Trophoblast cell (in vitro differentiated cells and primary cell): ENCODE results near the gene TSC1.

ENCODE experiments used
- DNase-seq, 2 donors: peaks; one replicate each; pipeline ENCODE4 v3.0.0-alpha.2; 2016
- H2AFZ ChIP-seq: 2 replicates; pipeline ENCODE4 v1.6.1; 2013; ENCODE audit warnings: low read length, moderate library complexity, mild to moderate bottlenecking; ENCODE audit not compliant: insufficient read depth, poor library complexity
- H2AK5ac ChIP-seq: 2 replicates; pipeline ENCODE4 v1.6.1; 2013; ENCODE audit warnings: mild to moderate bottlenecking, low read length
- H2BK120ac ChIP-seq: 2 replicates; pipeline ENCODE4 v1.6.1; 2013; ENCODE audit warnings: low read length, mild to moderate bottlenecking, moderate library complexity; ENCODE audit not compliant: insufficient read depth, poor library complexity
- H2BK12ac ChIP-seq: 2 replicates; pipeline ENCODE4 v1.6.1; 2013; ENCODE audit warnings: mild to moderate bottlenecking, low read length, moderate library complexity
- H2BK5ac ChIP-seq: 2 replicates; pipeline ENCODE4 v1.6.1; 2013; ENCODE audit warnings: low read length, low read depth, moderate library complexity, mild to moderate bottlenecking; ENCODE audit not compliant: poor library complexity
- H3K14ac ChIP-seq: 2 replicates; pipeline ENCODE4 v1.6.1; 2013; ENCODE audit warnings: mild to moderate bottlenecking, low read length
- H3K18ac ChIP-seq: 2 replicates; pipeline ENCODE4 v1.6.1; 2013; ENCODE audit warnings: mild to moderate bottlenecking, low read length
- H3K23ac ChIP-seq: 2 replicates; pipeline ENCODE4 v1.6.1; 2013; ENCODE audit warnings: low read length
- H3K27ac ChIP-seq: 2 replicates; pipeline ENCODE4 v1.5.1; 2013; ENCODE audit warnings: low read depth, mild to moderate bottlenecking, inconsistent platforms, low read length, moderate library complexity
- H3K27me3 ChIP-seq: 2 replicates; pipeline ENCODE4 v1.6.1; 2013; ENCODE audit warnings: inconsistent platforms, mild to moderate bottlenecking, low read length, moderate library complexity; ENCODE audit not compliant: insufficient read depth
- H3K36me3 ChIP-seq, 2 experiments: 1 replicate in 1 of 2; 2 replicates in 1 of 2; pipeline ENCODE4 v1.6.1; 2013; ENCODE audit warnings: low read length in 2 of 2, mild to moderate bottlenecking in 2 of 2, moderate library complexity in 1 of 2; ENCODE audit not compliant: insufficient read depth in 2 of 2, control insufficient read depth in 1 of 2
- H3K4ac ChIP-seq: 2 replicates; pipeline ENCODE4 v1.6.1; 2013; ENCODE audit warnings: low read depth, mild to moderate bottlenecking, low read length, moderate library complexity
- H3K4me1 ChIP-seq, 2 experiments: 1 replicate in 1 of 2; 2 replicates in 1 of 2; pipeline ENCODE4 v1.6.1; 2013; ENCODE audit warnings: low read length in 2 of 2, mild to moderate bottlenecking in 2 of 2, moderate library complexity in 1 of 2; ENCODE audit not compliant: insufficient read depth in 2 of 2, control insufficient read depth in 1 of 2
- H3K4me2 ChIP-seq: 2 replicates; pipeline ENCODE4 v1.6.1; 2013; ENCODE audit warnings: inconsistent platforms, mild to moderate bottlenecking, low read length, moderate library complexity
- H3K4me3 ChIP-seq: 2 replicates; pipeline ENCODE4 v1.5.1; 2013; ENCODE audit warnings: mild to moderate bottlenecking, low read depth, low read length, inconsistent platforms
- H3K79me1 ChIP-seq: one replicate; pipeline ENCODE4 v1.6.1; 2013; ENCODE audit warnings: low read length
- H3K79me2 ChIP-seq: 2 replicates; pipeline ENCODE4 v1.6.1; 2013; ENCODE audit warnings: low read length, mild to moderate bottlenecking; ENCODE audit not compliant: control insufficient read depth, insufficient read depth, poor library complexity
- H3K9ac ChIP-seq: 2 replicates; pipeline ENCODE4 v1.6.1; 2013; ENCODE audit warnings: mild to moderate bottlenecking, low read length
- H3K9me3 ChIP-seq: 2 replicates; pipeline ENCODE4 v1.6.1; 2013; ENCODE audit warnings: low read depth, mild to moderate bottlenecking, control low read depth, inconsistent platforms, low read length; ENCODE audit not compliant: insufficient read depth
- H4K12ac ChIP-seq: 2 replicates; pipeline ENCODE4 v1.6.1; 2013; ENCODE audit warnings: low read depth, mild to moderate bottlenecking, low read length, moderate library complexity
- H4K8ac ChIP-seq: 2 replicates; pipeline ENCODE4 v1.6.1; 2013; ENCODE audit warnings: low read depth, mild to moderate bottlenecking, low read length, moderate library complexity
- H4K91ac ChIP-seq: one replicate; pipeline ENCODE4 v1.6.1; 2013; ENCODE audit warnings: low read depth, mild to moderate bottlenecking, low read length, moderate library complexity
- WGBS: extraction: QIAGEN DNeasy Blood & Tissue Kit; methylation state at CpG from one replicate; pipeline ENCODE4 v1.1.7; 2013; ENCODE audit warnings: missing lambda C conversion rate; ENCODE audit not compliant: insufficient read length, insufficient coverage; ENCODE audit errors: extremely low coverage; 5-methylcytosine and 5-hydroxymethylcytosine counted together

Gene TSC1

GRCh38 chr9:132955768-132956167 is 11.4 kb upstream of the TSC1 start:
- Histone ChIP-seq H3K4me1 (no peaks in the 10 kb centered on the region), H2AK5ac (no peak overlapping the region), H4K8ac (no peak overlapping the region), H3K14ac (no peak overlapping the region), H3K4me2 (no peak overlapping the region), H3K23ac (no peak overlapping the region), H3K9me3 (no peaks in the 10 kb centered on the region), H2BK12ac (no peak overlapping the region), H3K18ac (no peak overlapping the region), H3K36me3 (no peaks in the 10 kb centered on the region), H3K27ac (no peak overlapping the region), H2BK5ac (no peak overlapping the region), H3K4ac (no peak overlapping the region), H3K27me3 (no peaks in the 10 kb centered on the region), H2BK120ac (no peak overlapping the region), H3K79me1 (no peaks in the 10 kb centered on the region), H3K4me3 (no peak overlapping the region), H4K91ac (no peak overlapping the region), H2AFZ (no peak overlapping the region), H3K79me2 (no peaks in the 10 kb centered on the region), H4K12ac (no peak overlapping the region), H3K9ac (no peak overlapping the region)
- DNase-seq, result no peak
- no CpG with 5 or more reads among the region's 2 CpGs for WGBS

- H2AK5ac ChIP-seq, result no peak overlapping the region
- no peak overlapping the region for H3K4ac ChIP-seq
- no peak overlapping the region for H3K4me3 ChIP-seq
- WGBS, result no CpG with 5 or more reads among the region's 2 CpGs
- H4K8ac ChIP-seq, result no peak overlapping the region
- H2BK5ac ChIP-seq, result no peak overlapping the region
- no peaks in the 10 kb centered on the region for H3K36me3 ChIP-seq
- H3K27me3 ChIP-seq, result no peaks in the 10 kb centered on the region
- no peak overlapping the region for H3K9ac ChIP-seq
- no peak overlapping the region for H4K12ac ChIP-seq
- no peak overlapping the region for H2BK12ac ChIP-seq
- H3K79me2 ChIP-seq, result no peaks in the 10 kb centered on the region
- H3K14ac ChIP-seq, result no peak overlapping the region
- H3K4me1 ChIP-seq, result no peaks in the 10 kb centered on the region
- H3K27ac ChIP-seq, result no peak overlapping the region
- H3K23ac ChIP-seq, result no peak overlapping the region
- H2BK120ac ChIP-seq, result no peak overlapping the region
- H3K9me3 ChIP-seq, result no peaks in the 10 kb centered on the region
- H3K18ac ChIP-seq, result no peak overlapping the region
- H2AFZ ChIP-seq, result no peak overlapping the region
- no peak overlapping the region for H4K91ac ChIP-seq
- DNase-seq, result no peak
- H3K4me2 ChIP-seq, result no peak overlapping the region
- no peaks in the 10 kb centered on the region for H3K79me1 ChIP-seq
These were observed 10.7 kb upstream of the TSC1 start for GRCh38 chr9:132955123-132955522.

DNA sequence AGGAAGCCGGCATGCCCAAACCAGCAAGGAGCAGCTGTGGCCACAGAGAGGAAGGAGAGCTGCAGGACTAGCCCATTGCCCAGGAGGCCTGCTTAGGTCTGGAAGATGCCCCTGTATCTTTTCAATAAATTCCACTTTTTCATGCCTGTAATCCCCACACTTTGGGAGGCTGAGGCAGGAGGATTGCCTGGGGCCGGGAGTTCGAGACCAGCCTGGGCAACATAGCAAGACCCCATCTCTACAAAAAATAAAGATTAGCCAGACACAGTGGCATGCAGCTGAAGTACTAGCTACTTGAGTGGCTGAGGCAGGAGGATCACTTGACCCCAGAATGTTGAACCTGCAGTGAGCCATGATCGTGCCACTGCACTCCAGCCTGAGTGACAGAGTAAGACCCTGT is 5.3 kb upstream of the TSC1 start:
- H3K14ac ChIP-seq, result no peak overlapping the region
- H3K4me3 ChIP-seq, result no peak overlapping the region
- H3K4me2 ChIP-seq, result no peak overlapping the region
- H4K91ac ChIP-seq, result no peak overlapping the region
- no peak overlapping the region for H3K18ac ChIP-seq
- H3K23ac ChIP-seq, result no peak overlapping the region
- no peak overlapping the region for H2AK5ac ChIP-seq
- no peak overlapping the region for H4K12ac ChIP-seq
- no CpG with 5 or more reads among the region's 4 CpGs for WGBS
- no peak overlapping the region for H2BK12ac ChIP-seq
- no peak for DNase-seq
- no peak overlapping the region for H3K9ac ChIP-seq
- no peak overlapping the region for H3K27ac ChIP-seq
- H3K36me3 ChIP-seq, result no peaks in the 10 kb centered on the region
- no peaks in the 10 kb centered on the region for H3K27me3 ChIP-seq
- no peak overlapping the region for H2AFZ ChIP-seq
- H3K4me1 ChIP-seq, result peaks cover 9 to 14% of the 10 kb centered on the region in 2 experiments
- peaks cover 3% of the 10 kb centered on the region for H3K79me1 ChIP-seq
- peaks cover 2% of the 10 kb centered on the region for H3K79me2 ChIP-seq
- H2BK120ac ChIP-seq, result no peak overlapping the region
- H2BK5ac ChIP-seq, result no peak overlapping the region
- H3K9me3 ChIP-seq, result no peaks in the 10 kb centered on the region
- H3K4ac ChIP-seq, result no peak overlapping the region
- H4K8ac ChIP-seq, result no peak overlapping the region

GRCh38 chr9:132948482-132949050 is 4.2 kb upstream of the TSC1 start:
- no CpG with 5 or more reads among the region's 18 CpGs for WGBS
- Histone ChIP-seq H3K79me1 (peaks cover 11% of the 10 kb centered on the region), H3K14ac (no peak overlapping the region), H2AK5ac (no peak overlapping the region), H3K9me3 (no peaks in the 10 kb centered on the region), H3K4me2 (no peak overlapping the region), H3K9ac (no peak overlapping the region), H3K4ac (no peak overlapping the region), H4K91ac (no peak overlapping the region), H3K79me2 (peaks cover 8% of the 10 kb centered on the region), H2BK120ac (no peak overlapping the region), H2AFZ (no peak overlapping the region), H4K8ac (no peak overlapping the region), H3K23ac (no peak overlapping the region), H2BK5ac (no peak overlapping the region), H4K12ac (no peak overlapping the region), H3K36me3 (no peaks in the 10 kb centered on the region), H3K18ac (no peak overlapping the region), H3K27ac (no peak overlapping the region), H2BK12ac (no peak overlapping the region), H3K4me3 (no peak overlapping the region), H3K4me1 (peaks cover 9 to 14% of the 10 kb centered on the region in 2 experiments), H3K27me3 (no peaks in the 10 kb centered on the region)
- DNase-seq, result no peak
